ENCODE data around the gene CDH13.

Gene CDH13

DNA sequence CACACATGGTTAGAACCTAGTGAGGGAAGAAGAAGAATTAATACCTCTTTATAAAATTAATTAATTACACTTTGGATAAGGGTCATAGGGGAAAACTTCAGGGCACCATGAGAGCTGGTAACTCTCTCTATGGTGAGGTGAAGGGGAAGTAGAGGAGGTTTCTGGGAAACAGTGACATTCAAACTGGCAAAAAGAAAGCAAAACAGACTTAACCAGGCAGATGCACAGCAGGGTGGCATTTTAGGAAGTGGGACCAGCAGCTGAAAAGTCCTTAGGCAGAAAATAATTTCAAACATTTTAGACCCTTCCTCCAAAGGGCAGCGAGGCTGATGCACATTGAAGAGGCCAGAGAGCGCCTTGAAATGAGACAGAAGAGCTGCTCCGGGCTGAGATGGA, 157.8 kb downstream of the CDH13 start:
- H3K4me3 ChIP-seq (ENCODE audit: low read depth, low read length): no peak overlapping the region
- DNase-seq (ENCODE audit: low read depth, low spot score): no peak
- TF ChIP-seq, protein P1, sequence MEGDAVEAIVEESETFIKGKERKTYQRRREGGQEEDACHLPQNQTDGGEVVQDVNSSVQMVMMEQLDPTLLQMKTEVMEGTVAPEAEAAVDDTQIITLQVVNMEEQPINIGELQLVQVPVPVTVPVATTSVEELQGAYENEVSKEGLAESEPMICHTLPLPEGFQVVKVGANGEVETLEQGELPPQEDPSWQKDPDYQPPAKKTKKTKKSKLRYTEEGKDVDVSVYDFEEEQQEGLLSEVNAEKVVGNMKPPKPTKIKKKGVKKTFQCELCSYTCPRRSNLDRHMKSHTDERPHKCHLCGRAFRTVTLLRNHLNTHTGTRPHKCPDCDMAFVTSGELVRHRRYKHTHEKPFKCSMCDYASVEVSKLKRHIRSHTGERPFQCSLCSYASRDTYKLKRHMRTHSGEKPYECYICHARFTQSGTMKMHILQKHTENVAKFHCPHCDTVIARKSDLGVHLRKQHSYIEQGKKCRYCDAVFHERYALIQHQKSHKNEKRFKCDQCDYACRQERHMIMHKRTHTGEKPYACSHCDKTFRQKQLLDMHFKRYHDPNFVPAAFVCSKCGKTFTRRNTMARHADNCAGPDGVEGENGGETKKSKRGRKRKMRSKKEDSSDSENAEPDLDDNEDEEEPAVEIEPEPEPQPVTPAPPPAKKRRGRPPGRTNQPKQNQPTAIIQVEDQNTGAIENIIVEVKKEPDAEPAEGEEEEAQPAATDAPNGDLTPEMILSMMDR (IDR thresholded peaks at IDR 0.05; ENCODE audit: low read depth, low read length): no peak
- in situ Hi-C loops (cut with HindIII; ENCODE audit: low sequenced_read_pairs): no loop called here

DNA sequence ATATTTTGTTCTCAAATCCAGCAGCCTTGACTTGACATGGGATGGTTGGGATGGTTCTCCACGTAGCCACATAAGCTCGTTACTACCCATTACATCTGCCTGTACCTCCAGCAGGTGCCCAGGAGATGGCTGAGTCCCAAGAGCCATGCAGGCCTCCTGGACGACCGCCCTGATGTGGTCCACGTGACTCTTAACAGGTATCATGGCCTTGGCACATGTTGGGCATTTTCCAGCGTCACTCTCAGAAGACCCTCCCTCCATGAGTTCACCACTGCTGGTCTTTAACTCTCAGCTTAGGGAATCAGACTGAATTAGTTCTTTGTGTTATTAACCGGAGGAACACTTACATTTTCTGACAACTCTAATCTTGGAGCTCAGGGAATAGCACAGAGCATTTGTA, 161.5 kb downstream of the CDH13 start:
- no peak overlapping the region for H3K4me3 ChIP-seq (ENCODE audit: low read depth, low read length)
- no peak for DNase-seq (ENCODE audit: low read depth, low spot score)
- TF ChIP-seq, protein P1 (IDR thresholded peaks at IDR 0.05; ENCODE audit: low read depth, low read length): no peak
- in situ Hi-C loops (cut with HindIII; ENCODE audit: low sequenced_read_pairs): no loop called here

GRCh38 chr16:82788919-82789318, 162.2 kb downstream of the CDH13 start:
- TF ChIP-seq, protein P1 (IDR thresholded peaks at IDR 0.05; ENCODE audit: low read depth, low read length): no peak
- in situ Hi-C loops (cut with HindIII; ENCODE audit: low sequenced_read_pairs): no loop called here
- no peak overlapping the region for H3K4me3 ChIP-seq (ENCODE audit: low read depth, low read length)
- DNase-seq (ENCODE audit: low read depth, low spot score): no peak

DNA sequence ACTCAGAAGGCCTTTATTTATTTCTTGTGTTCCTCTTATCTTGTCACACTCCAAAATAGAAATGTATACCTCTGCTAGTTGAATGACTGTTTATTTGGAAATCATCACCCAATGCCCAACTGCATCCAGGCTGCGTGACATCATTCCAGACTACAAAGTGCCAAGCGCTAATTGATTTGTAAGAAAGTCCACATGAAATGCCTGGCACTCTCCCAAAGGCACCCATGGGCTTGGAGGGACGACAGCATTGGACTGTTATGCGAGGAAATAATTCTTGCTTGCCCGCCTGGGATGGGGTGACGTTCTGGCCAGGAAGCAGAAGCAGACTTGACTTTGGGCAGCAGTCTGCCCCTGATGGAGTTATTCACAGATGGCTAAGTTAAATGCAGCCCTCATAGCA, 165.9 kb downstream of the CDH13 start:
- no peak for DNase-seq (ENCODE audit: low read depth, low spot score)
- TF ChIP-seq, protein P1 (IDR thresholded peaks at IDR 0.05; ENCODE audit: low read depth, low read length): no peak
- no peak overlapping the region for H3K4me3 ChIP-seq (ENCODE audit: low read depth, low read length)
- in situ Hi-C loops (cut with HindIII; ENCODE audit: low sequenced_read_pairs): no loop called here

- H3K4me3 ChIP-seq (ENCODE audit: low read depth, low read length): no peak overlapping the region
- no peak for DNase-seq (ENCODE audit: low read depth, low spot score)
- TF ChIP-seq, protein P1 (IDR thresholded peaks at IDR 0.05; ENCODE audit: low read depth, low read length): no peak
- in situ Hi-C loops (cut with HindIII; ENCODE audit: low sequenced_read_pairs): no loop called here
Measured at GRCh38 chr16:82793528-82794245, 166.9 kb downstream of the CDH13 start.

GRCh38 chr16:82796047-82796446, 169.3 kb downstream of the CDH13 start:
- no peak overlapping the region for H3K4me3 ChIP-seq (ENCODE audit: low read depth, low read length)
- in situ Hi-C loops (cut with HindIII; ENCODE audit: low sequenced_read_pairs): no loop called here
- TF ChIP-seq, protein P1 (IDR thresholded peaks at IDR 0.05; ENCODE audit: low read depth, low read length): no peak
- no peak for DNase-seq (ENCODE audit: low read depth, low spot score)

All from astrocyte of the spinal cord (primary cell).